ENCODE measurements around the gene RNF213. TPM values are rescaled to one million over a fixed set of nuclear protein-coding genes. Genes with fewer than 3 reads are reported as not detected.

Gene RNF213
- polyA plus RNA-seq, 3 donors: 19.6 to 45.5 (median 24.7) TPM

GRCh38 chr17:80424261-80424660, 163.6 kb downstream of the RNF213 start:
- H3K27ac ChIP-seq (ENCODE audit: low read depth, low read length): no peak overlapping the region
- WGBS, 3 donors: 71 to 84% (median 73%) methylated on average over 8 of the region's 8 CpGs

GRCh38 chr17:80424878-80425765, 164.5 kb downstream of the RNF213 start:
- no peak overlapping the region for H3K27ac ChIP-seq (ENCODE audit: low read depth, low read length)
- WGBS, 3 donors: 82 to 85% (median 85%) methylated on average over 24 to 27 of the region's 27 CpGs

- WGBS, 3 donors: 76 to 88% (median 87%) methylated on average over 9 of the region's 9 CpGs
- no peak overlapping the region for H3K27ac ChIP-seq (ENCODE audit: low read depth, low read length)
Observed at GRCh38 chr17:80425835-80426426, 165.3 kb downstream of the RNF213 start.

GRCh38 chr17:80426671-80427326, 166.1 kb downstream of the RNF213 start:
- WGBS, 3 donors: 35 to 42% (median 41%) methylated on average over 24 of the region's 24 CpGs
- H3K27ac ChIP-seq (ENCODE audit: low read depth, low read length): no peak overlapping the region

- whole genome bisulfite sequencing, 3 donors: 85 to 92% (median 90%) methylated on average over 26 to 27 of the region's 27 CpGs
- no peak overlapping the region for H3K27ac ChIP-seq (ENCODE audit: low read depth, low read length)
Observed at GRCh38 chr17:80427366-80428282, 167.0 kb downstream of the RNF213 start.

GRCh38 chr17:80428363-80428762, 167.7 kb downstream of the RNF213 start:
- 90 to 93% (median 91%) methylated on average over 12 of the region's 12 CpGs for WGBS, 3 donors
- no peak overlapping the region for H3K27ac ChIP-seq (ENCODE audit: low read depth, low read length)

- no peak overlapping the region for H3K27ac ChIP-seq (ENCODE audit: low read depth, low read length)
- WGBS, 3 donors: 88 to 91% (median 90%) methylated on average over 11 of the region's 11 CpGs
Observed at GRCh38 chr17:80428796-80429195, 168.1 kb downstream of the RNF213 start.

GRCh38 chr17:80429356-80430275, 169.0 kb downstream of the RNF213 start:
- 93 to 95% (median 94%) methylated on average over 33 of the region's 33 CpGs for WGBS, 3 donors
- no peak overlapping the region for H3K27ac ChIP-seq (ENCODE audit: low read depth, low read length)

- no peak overlapping the region for H3K27ac ChIP-seq (ENCODE audit: low read depth, low read length)
- 87 to 92% (median 91%) methylated on average over 15 of the region's 15 CpGs for WGBS, 3 donors
Observed at GRCh38 chr17:80430446-80431245, 170.0 kb downstream of the RNF213 start.

- no peak overlapping the region for H3K27ac ChIP-seq (ENCODE audit: low read depth, low read length)
- WGBS, 3 donors: 83 to 90% (median 87%) methylated on average over 29 of the region's 29 CpGs
Observed at GRCh38 chr17:80431246-80432195, 170.9 kb downstream of the RNF213 start.

GRCh38 chr17:80432350-80432955, 171.8 kb downstream of the RNF213 start:
- H3K27ac ChIP-seq (ENCODE audit: low read depth, low read length): no peak overlapping the region
- 72 to 83% (median 79%) methylated on average over 15 of the region's 15 CpGs for WGBS, 3 donors

GRCh38 chr17:80432961-80433550, 172.4 kb downstream of the RNF213 start:
- no peak overlapping the region for H3K27ac ChIP-seq (ENCODE audit: low read depth, low read length)
- 83 to 89% (median 86%) methylated on average over 6 of the region's 6 CpGs for WGBS, 3 donors

- 76 to 82% (median 82%) methylated on average over 12 of the region's 12 CpGs for WGBS, 3 donors
- no peak overlapping the region for H3K27ac ChIP-seq (ENCODE audit: low read depth, low read length)
Observed at GRCh38 chr17:80433916-80434666, 173.4 kb downstream of the RNF213 start.

- no peak overlapping the region for H3K27ac ChIP-seq (ENCODE audit: low read depth, low read length)
- 81 to 87% (median 81%) methylated on average over 10 of the region's 10 CpGs for WGBS, 3 donors
Observed at GRCh38 chr17:80437532-80437931, 176.9 kb downstream of the RNF213 start.
